Measurements from ENCODE around the gene POMT2. TPM values are rescaled to one million over a fixed set of nuclear protein-coding genes. Genes with fewer than 3 reads are reported as not detected.
"Not testable (repeated sequence)": the region's sequence is repeated elsewhere in the genome, so short reads cannot be mapped to it uniquely, and the experiment has no call there.

POMT2 gene
- 15.7 TPM for total RNA-seq

GRCh38 chr14:77320238-77320935, at the start of gene POMT2:
POMT2 (minus strand) TSS chr14:77320883; CDS start chr14:77320681, 202 bp downstream.
- ATAC-seq (peak; percentile 67), DNase-seq (ENCODE audit: low spot score) (peak; percentile 94)

- ATAC-seq: peak; percentile 81
- DNase-seq (ENCODE audit: low spot score): no peak
Measured at GRCh38 chr14:77369285-77369684, 48.6 kb upstream of the POMT2 start.

- peak; percentile 65 for ATAC-seq
- no peak for DNase-seq (ENCODE audit: low spot score)
Measured at GRCh38 chr14:77364146-77364545, 43.5 kb upstream of the POMT2 start.

- no peak for DNase-seq (ENCODE audit: low spot score)
- ATAC-seq: no peak
Measured at GRCh38 chr14:77359626-77360025, 38.9 kb upstream of the POMT2 start.

- ATAC-seq: no peak
- DNase-seq (ENCODE audit: low spot score): no peak
Measured at GRCh38 chr14:77356899-77357298, 36.2 kb upstream of the POMT2 start.

- ATAC-seq: no peak
Measured at GRCh38 chr14:77355811-77356210, 35.1 kb upstream of the POMT2 start.

GRCh38 chr14:77353469-77354141, 32.9 kb upstream of the POMT2 start:
- DNase-seq (ENCODE audit: low spot score) (no peak), ATAC-seq (no peak)

More at GRCh38 chr14:77355811-77356210, 35.1 kb upstream of the POMT2 start:
- no peak for DNase-seq (ENCODE audit: low spot score)

GRCh38 chr14:77347751-77348150, 27.1 kb upstream of the POMT2 start:
- ATAC-seq (no peak), DNase-seq (ENCODE audit: low spot score) (no peak)

- ATAC-seq: peak; percentile 27
- DNase-seq (ENCODE audit: low spot score): no peak
Measured at GRCh38 chr14:77346495-77346894, 25.8 kb upstream of the POMT2 start.

- no peak for ATAC-seq
- DNase-seq (ENCODE audit: low spot score): no peak
Measured at GRCh38 chr14:77344377-77344996, 23.8 kb upstream of the POMT2 start.

- DNase-seq (ENCODE audit: low spot score) (no peak), ATAC-seq (no peak)
Measured at GRCh38 chr14:77343662-77344061, 23.0 kb upstream of the POMT2 start.

- DNase-seq (ENCODE audit: low spot score) (no peak), ATAC-seq (no peak)
Measured at GRCh38 chr14:77342726-77343397, 22.2 kb upstream of the POMT2 start.

- ATAC-seq: no peak
- DNase-seq (ENCODE audit: low spot score): no peak
Measured at GRCh38 chr14:77340389-77340788, 19.7 kb upstream of the POMT2 start.

- no peak for ATAC-seq
Measured at GRCh38 chr14:77339407-77339806, 18.7 kb upstream of the POMT2 start.

GRCh38 chr14:77338302-77338701, 17.6 kb upstream of the POMT2 start:
- DNase-seq (ENCODE audit: low spot score): no peak

More at GRCh38 chr14:77339407-77339806, 18.7 kb upstream of the POMT2 start:
- DNase-seq (ENCODE audit: low spot score): no peak

GRCh38 chr14:77337880-77338279, 17.2 kb upstream of the POMT2 start:
- no peak for ATAC-seq
- no peak for DNase-seq (ENCODE audit: low spot score)

More at GRCh38 chr14:77338302-77338701, 17.6 kb upstream of the POMT2 start:
- no peak for ATAC-seq

GRCh38 chr14:77337255-77337654, 16.6 kb upstream of the POMT2 start:
- ATAC-seq; DNase-seq (ENCODE audit: low spot score): not testable (repeated sequence)

GRCh38 chr14:77335576-77335975, 14.9 kb upstream of the POMT2 start:
- no peak for DNase-seq (ENCODE audit: low spot score)
- ATAC-seq: no peak

GRCh38 chr14:77329872-77330271, 9.2 kb upstream of the POMT2 start:
- DNase-seq (ENCODE audit: low spot score) (no peak), ATAC-seq (no peak)

- no peak for ATAC-seq
- no peak for DNase-seq (ENCODE audit: low spot score)
Measured at GRCh38 chr14:77327111-77327510, 6.4 kb upstream of the POMT2 start.

GRCh38 chr14:77325746-77326094, 5.0 kb upstream of the POMT2 start:
- DNase-seq (ENCODE audit: low spot score) (no peak), ATAC-seq (peak; percentile 5)
